DMS53 (cell line): ENCODE data around the gene CATSPER4.

Experiments
- DNase-seq: peaks from one replicate; lab custom pipeline; 2025; lab: John Stamatoyannopoulos, UW

CATSPER4 gene

DNA sequence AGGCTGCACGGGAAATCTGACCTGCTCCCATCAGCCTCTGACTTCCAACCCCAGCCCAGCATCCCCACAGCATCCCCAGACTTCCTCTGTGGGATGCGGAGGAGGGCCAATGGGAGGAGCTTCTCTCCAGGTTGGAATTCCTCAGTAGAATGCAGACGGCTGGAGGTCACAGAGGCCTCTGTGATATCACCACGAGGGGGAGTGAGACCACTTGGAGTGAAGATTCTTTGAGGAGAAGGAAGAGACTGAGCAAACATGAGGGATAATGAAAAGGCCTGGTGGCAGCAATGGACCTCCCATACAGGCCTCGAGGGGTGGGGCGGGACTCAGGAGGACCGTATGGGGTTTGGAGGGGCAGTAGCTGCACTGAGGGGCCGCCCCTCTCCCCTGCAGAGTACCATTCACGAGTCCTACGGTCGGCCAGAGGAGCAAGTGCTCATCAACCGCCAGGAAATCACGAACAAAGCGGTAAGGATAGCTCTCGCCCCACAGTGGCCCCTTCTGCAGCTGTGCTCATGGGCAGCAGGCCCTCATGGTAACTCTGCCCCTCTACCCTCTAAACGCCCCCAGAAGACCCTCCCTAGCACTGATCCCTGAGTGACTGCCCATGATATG is at the start of gene CATSPER4:
CATSPER4 (plus strand) TSS at position 230 of the 615 bp plus-strand sequence; CDS start at position 256, 26 bp downstream.
- peak; percentile 64 for DNase-seq

DNA sequence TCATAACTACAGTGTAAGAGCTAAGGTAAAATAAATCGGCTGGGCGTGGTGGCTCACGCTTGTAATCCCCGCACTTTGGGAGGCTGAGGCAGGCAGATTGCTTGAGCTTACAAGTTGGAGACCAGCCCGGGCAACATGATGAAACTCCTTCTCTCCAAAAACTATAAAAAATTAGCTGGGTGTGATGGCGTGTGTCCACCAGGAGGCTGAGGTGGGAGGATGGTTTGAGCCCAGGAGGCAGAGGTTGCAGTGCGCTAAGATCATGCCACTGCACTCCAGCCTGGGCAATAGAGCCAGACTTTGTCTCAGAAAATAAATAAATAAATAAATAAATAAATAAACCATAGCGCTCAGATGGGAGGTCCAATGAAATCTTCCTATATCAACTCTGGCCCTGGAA is 48.2 kb upstream of the CATSPER4 start:
- no peak for DNase-seq

DNA sequence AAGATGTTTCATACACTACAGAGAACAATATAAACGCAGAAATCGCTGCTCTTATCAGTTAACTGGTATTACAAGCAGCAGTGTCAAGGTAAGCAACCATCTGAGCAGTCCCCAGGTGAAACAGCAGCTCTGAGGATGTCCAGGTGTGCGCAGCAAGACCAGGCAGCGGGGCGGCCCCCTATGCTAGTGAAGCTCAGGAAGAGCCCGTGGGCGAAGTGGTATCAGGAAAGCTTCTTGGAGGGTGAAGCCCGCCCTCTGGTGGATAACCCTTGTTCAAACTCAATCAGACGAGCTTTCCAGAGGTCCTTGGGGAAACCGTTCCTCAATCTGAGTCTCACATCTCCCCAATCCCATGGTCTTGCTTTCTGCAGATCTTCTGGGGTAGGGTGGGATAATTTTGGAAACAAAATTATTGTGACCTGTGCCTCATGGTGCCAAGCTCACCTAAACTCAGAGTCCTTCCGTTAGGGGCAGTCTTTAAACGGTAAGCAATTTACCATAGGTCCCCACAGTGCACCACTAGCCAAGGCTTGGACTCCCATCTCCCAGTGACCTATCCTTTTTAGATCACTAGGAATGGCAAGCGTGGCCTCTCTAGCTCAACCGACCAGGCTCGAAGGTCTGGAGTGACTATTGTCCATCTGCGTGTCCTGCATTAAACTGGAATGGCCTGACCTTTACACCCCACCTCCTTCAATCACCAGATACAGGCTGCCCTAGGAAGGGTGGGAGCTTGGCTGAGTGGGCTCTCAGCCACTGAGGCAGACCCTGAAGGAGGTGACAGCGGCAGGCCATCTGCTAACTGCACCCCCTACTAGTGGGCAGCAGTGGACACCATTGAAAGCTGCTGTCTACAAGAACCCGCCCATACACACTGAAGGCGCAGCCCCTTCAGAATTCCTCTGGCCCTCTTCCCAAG is 45.1 kb upstream of the CATSPER4 start:
- DNase-seq = peak; percentile 97

DNA sequence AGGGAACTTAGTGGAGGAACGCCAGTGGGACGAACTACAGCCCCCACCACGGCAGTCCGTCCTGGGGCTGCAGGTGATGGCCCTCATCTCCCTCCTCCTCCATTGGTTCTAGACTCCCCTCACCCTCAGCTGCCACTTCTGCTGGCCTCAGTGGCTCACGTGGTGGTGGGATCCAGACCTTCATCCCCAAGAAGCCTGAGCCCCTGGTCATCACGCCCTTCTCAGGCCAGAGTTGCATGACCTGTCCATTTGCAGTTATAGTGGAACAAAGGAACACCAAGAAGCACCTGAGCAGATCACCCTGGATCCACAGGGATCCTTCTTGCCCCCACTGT is 44.5 kb upstream of the CATSPER4 start:
- no peak for DNase-seq

DNA sequence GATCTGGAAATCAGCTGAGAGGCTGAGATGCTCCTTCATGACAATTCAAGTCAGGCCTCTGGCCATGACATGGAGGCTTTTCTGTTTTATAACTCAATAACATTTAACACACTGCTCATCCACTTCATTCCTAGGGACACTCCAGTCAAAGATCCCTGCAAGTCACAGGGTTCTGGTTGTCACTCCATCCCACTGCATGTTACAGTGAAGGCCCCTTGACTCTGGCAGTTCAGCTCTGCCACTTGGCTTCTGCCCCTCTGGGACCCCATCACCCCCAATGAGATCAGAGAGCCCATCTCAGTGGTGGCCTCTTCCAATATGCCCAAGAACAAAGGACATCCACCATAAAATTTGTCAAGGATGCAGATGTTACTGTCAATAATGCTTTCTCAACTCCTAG is 41.5 kb upstream of the CATSPER4 start:
- no peak for DNase-seq

DNA sequence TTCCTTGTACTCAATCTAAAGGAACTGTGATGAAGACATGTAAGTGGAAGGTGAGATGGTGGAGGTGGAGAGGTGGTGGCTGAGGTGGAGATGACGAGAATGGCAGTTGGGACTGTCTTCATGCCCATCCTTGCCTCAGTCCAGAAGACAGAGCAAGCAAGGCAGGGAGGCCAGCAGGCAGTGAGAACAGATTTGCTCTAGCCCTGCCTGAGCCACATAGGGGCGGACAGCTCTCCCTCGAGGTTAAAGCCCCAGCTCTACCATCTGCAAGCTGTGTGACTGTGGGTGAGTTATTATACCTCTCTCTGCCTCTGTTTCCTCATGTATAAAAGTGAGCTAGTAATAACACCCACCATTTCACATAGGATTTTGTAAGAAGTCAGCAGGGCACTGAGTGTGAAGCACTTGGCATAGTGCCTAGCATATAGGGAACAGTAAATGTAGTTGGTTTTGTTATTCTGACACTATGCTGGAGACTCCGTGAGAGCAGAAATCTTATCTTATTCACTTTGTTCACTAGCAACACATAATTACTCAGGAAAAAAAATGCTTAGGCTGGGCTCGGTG is 36.4 kb upstream of the CATSPER4 start:
- no peak for DNase-seq

DNA sequence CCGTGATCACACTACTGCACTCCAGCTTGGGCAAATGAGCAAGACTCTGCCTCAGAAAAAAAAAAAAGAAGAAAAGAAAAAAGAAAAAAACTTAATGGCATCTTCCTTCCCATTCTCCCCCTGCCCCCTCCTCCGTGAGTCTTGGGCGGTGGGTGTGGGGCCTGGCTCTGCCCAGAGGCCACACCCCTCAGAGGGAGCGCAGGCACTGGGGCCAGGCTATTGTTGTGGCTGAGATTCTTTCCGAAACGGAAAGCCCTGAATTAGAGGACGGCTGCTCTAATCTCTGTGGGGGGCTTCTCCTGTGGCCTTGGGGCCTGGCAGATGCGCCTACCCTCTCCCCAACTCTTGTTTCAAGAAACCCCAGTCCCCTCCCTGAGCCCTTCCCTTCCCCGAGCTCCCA is 35.7 kb upstream of the CATSPER4 start:
- DNase-seq = no peak

DNA sequence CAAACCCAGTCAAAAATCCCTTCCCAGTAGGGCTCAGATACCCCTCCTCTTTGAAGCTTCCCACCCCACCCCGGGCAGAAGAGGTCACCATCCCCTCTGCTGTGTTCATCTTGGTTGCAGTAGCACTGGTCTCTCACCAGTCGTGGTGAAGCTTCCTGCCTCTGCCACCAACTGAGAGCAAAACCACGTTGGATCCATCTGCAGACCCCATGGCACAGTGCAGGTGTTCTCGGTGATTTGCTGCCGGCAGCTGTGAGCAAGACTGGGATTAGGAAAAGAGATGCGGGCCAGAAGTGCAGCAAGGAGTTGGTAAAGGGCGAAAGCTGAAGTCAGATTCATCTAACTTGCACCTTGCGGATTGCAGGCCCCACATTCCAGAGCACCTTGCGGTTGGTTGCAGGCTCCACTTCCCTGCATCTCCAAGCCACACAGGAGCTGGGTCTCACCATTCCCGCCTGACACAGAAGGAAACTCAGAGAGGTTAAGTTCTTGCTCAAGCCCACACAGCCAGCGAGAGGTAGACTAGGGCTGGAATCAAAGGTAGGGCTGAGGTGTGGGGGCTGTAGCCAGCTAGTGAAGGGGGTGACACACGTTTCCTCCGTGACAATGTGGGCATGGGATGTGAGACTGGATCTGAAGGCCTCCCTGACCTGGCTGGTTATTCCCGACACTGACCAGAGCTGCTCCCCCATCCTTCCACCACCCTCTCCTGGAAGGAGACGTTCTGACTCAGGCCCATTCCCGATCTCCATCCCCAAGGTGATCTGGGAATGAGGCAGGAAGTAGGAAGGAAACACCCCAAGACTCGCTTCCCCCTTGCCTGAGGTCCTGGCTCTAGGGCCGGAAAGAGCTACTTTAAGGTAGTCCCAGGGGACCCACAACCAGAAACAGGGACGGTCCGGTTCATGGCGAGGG is 34.8 kb upstream of the CATSPER4 start:
- no peak for DNase-seq

DNA sequence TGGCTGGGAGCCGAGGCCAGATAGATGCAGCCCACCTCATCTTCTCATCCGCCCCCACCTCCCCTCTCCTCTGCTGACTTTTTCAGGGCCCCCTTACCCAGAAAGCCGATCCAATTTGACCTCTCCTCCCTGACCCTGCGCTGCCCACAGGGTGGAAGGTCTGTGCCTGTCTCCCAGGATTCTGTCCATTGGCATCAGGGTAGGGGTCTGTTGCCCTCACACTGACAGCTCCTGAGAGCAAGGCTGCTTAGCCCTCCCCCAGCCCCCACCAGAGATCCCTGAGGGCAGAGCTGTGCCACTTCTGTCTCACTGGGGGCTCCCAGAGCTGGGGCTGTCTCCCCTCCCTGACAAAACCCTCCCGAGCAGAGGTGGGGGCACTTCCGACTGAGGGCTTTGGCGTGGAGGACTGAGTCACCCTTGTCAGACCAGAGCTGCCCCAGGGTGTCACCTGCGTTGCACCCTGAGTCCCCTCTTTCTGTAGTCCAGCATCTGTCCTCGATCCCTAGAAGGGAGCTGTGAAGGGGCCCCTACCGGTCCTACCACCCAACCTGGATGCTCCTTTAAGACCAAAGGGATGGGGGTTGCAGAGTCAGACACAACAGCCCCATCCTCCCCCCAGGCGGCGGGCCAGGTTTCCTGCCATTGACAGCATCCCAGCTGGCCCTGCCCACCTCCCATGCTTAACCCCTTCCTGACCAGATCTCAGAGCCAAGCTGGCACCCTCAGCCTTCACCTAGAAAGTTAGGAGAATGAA is 33.9 kb upstream of the CATSPER4 start:
- DNase-seq = no peak

DNA sequence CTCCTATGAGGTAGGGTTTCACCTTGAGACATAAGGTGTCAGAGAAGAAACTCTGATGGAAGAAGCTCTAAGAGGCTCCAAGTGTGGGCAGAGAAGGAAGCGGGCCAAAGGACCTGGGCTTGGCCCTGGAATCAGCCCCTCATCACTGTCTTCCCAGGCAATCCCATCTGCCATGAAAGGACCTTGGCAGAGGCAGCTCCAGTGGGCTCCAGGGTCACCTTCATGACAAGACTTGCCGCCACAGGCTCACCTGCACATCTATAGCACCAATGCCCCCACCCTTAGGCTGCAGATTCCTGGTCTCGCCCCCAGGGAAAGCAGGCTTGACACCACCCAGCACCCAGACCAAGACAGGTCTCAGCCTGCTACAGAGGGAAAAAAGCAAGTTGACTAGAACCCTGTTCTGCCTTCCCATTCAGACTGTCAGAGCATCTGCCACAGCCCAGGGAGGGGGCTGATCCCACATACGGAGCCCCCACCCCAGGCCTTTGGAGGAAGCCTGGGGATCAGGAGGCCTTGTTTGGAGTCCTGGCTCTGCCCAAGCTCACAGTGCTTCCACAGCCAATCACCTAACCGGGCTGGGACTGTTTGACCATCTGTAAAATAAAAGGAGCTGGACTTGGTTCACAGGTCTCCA is 32.0 kb upstream of the CATSPER4 start:
- no peak for DNase-seq

DNA sequence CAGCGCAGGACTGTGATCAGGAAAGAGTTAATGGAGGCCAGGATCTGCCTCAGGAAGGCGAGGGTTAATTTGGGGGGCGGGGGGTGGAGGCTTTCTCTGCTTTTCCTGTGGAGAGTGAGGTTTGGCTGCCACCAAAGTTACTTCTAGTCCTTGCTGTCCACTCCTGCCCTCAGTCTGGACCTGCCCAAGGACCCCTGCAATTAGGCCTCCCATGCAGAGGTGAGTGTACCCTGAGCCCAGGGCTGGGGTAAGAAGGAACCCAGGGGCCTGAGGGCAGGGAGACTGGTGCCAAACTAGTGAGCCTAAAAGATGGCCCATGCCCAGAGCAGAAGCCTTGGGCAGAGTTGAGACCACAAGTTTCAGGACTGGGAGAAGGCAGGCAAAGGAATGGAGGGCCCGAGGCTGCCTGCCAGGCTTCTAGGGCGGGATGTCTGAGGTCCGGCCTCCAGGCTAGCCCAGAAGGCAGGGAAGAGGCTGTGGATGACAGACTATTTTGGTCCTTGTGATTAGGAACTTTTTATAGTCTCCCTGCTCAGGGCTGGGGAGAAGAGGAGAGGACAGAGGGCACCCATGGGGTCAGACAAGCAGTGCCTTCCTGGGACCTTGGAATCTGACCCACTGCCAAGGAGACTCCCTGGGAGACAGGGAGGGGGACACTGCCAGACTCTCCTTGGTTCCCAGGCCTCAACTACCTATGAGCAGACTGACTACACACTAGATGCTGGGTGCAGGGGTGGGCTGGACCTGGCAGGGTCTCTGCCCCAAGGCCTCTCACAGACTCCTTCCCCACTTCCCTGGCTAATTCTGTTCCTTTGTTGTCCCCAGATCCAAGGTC is 31.3 kb upstream of the CATSPER4 start, which contains the start of gene FAM110D:
FAM110D (plus strand) TSS at position 172 of the 835 bp plus-strand sequence. CDS start 2,213 bp downstream, outside the sequence.
- no peak for DNase-seq

DNA sequence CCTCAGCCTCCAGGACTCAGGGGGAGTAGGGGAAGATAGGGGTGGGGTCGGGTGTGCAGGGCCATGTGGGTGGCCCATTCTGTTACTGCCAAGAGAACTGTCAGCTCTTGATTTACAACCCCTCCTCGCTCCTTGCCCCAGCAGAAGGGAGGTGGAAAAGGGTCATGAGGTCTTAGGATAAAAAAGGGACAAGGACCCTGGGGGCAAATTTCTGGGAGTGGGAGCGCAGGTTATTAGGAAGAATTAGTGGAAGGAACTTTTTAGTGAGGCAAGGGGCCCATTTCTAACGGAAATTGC is 30.7 kb upstream of the CATSPER4 start:
- DNase-seq = no peak

DNA sequence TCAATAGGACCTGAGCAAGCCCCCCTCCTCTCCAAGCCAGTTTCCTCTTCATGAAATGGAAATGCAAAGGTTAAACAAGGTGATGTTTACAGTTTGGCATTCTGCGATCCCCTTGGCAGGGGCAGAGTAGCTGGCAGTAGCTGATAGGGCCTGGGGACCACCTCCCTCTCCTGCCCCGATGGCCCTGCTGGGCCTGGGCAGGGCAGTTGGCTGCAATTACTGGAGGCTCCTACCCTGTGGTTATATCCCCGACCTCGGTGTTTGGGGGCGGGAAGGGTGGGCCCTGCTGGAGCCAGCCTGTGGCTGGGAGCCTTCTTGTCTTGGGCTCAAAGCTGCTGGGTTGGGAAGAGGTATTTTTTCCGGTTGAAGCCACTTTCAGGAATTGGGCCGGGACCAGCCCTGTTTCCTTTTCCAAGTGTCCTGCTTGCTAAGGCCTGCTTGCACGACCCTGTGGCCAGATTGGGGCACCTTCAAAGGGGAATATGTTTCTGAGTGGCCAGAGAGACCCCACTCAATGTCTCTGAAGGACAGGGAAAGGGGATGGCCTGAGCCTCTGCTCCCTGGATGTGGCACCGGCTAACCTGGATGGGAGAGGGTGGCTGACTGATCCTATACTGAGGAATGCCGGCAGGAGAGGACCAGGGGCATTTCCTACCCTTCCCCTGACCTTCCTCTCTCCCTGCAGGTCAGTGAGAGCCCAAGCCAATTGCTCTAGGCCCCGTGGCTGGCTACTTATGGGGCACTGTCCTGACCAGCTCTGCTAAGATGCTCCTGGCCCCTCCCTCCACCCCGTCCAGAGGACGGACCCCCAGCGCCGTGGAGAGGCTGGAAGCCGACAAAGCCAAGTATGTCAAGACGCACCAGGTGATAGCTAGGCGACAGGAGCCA is 29.6 kb upstream of the CATSPER4 start:
- DNase-seq = no peak

DNA sequence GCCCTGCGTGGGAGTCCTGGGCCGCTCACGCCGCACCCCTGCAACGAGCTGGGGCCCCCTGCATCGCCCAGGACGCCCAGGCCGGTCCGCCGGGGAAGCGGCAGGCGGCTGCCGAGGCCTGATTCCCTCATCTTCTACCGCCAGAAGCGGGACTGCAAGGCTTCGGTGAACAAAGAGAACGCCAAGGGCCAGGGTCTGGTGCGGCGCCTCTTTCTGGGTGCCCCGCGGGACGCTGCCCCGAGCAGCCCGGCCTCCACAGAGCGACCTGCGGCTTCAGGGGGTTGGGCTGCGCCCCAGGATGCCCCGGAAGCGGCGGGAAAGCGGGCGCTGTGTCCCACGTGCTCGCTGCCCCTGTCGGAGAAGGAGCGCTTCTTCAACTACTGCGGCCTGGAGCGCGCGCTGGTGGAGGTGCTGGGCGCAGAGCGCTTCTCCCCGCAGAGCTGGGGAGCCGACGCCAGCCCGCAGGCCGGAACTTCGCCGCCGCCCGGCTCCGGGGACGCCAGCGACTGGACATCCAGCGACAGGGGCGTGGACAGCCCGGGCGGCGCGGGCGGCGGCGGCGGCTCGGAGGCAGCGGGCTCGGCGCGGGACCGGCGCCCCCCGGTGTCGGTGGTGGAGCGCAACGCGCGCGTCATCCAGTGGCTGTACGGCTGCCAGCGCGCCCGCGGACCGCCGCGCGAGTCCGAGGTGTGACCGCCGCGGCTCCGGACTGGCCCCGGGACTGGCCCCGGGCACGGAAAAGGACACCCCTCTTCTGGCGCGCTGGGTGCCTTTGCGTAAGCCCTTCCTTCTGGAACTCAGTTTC is 28.8 kb upstream of the CATSPER4 start:
- DNase-seq = peak; percentile 82

DNA sequence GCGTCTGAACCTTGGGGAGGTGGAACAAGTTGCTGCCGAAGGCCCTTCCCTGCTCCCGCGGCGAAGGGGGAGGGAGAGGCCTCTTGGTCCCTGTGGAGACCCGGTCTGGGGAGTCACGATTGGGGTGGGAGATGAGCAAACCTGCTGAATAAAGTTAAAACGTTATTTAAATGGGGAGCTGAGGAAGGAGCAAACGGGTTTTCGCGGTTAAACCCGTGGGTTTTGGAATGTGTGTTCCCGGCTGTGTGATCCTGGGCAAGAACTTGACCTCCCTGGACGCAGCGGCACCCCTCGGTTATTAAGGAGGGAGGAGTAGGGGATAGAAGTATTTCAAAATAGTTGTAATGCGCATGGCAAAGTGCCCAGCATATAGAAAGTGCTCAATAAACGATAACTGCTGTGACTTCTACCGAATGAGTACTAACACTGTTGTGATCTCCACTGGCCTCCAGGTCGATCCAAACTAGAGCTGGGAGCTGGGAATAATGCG is 28.1 kb upstream of the CATSPER4 start:
- no peak for DNase-seq

DNA sequence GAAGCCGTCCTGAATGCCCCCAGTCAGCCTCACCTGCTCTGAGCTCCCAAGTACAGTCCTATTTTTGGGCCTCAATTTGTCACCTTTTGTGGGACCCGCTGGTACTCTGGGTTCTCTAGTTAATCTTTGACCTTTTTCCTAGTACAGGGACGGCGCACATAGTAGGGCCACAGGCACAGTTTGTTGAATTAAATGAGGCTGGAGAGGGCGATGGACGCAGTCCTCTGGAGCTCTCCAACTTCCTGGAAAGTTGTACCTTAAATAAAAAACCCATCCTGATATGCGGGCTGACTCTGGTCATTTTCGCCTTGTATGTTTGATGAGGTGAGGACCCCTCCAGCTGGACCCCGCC is 26.7 kb upstream of the CATSPER4 start:
- peak; percentile 61 for DNase-seq

DNA sequence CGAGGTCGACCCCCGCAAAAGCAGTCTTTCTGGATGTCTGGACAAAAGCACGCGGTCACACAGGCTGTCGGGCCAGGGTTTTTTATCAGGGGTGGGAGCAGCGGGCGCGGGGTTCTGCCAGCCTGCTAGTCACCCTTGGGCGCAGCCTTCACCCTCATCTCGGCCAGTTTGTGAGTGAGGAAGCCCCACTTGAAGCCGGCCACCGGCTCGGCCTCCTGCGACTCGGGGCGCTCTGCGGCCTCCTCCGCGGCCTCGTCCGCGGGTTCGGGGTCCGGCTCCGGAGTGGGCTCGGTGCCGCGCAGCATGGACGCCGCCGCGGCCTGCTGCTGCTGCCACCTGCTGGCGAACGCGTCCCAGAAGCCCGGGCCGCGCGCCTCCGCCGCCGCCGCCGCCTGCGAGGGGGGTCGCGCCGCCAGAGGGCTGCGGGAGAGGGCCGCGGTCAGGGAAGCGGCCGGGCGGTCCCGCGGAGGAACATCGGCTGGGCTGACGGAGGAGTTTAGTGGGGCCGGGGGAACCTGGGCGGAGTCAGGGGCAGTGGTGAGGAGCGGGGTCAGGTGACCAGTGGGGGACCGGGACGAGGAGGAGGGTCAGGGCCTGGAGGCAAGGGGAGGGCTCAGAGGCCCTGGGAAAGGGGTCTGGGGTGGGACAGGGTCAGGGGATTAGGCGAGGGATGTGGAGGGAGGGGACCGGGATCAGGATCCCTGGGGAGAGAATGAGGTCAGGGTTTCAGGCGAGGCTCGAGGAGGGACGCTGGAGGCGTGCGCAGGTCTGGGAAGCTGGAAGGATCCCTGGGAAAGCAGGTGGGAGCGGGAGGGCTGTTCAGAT is 26.2 kb upstream of the CATSPER4 start:
- DNase-seq = peak; percentile 72
